Smooth muscle cell of the brain vasculature (primary cell): ENCODE results near the gene MED22.

Experiments
- DNase-seq: peaks from one replicate; pipeline ENCODE4 v3.0.0-alpha.2; 2012; ENCODE audit warnings: low read depth, low spot score

MED22 gene

GRCh38 chr9:133355881-133356357 lies 8.0 kb upstream of the MED22 start:
- no peak for DNase-seq

GRCh38 chr9:133354766-133355165 lies 6.8 kb upstream of the MED22 start:
- DNase-seq: no peak

GRCh38 chr9:133353548-133353947 lies 5.6 kb upstream of the MED22 start:
- DNase-seq: no peak

- no peak for DNase-seq
Measured at GRCh38 chr9:133352635-133353340, 4.9 kb upstream of the MED22 start.

GRCh38 chr9:133351908-133352634 lies 4.1 kb upstream of the MED22 start:
- no peak for DNase-seq

GRCh38 chr9:133351526-133351907 lies 3.6 kb upstream of the MED22 start:
- no peak for DNase-seq

GRCh38 chr9:133349965-133350616 lies 2.2 kb upstream of the MED22 start:
- no peak for DNase-seq

- DNase-seq: no peak
Measured at GRCh38 chr9:133348718-133349573, 1.0 kb upstream of the MED22 start.

- DNase-seq: no peak
Measured at GRCh38 chr9:133347515-133347984, 381 bp downstream of the MED22 start.

GRCh38 chr9:133346021-133346785 lies 1.7 kb downstream of the MED22 start:
- no peak for DNase-seq

GRCh38 chr9:133345596-133345995 lies 2.3 kb downstream of the MED22 start:
- DNase-seq: no peak

GRCh38 chr9:133344979-133345378 lies 3.0 kb downstream of the MED22 start:
- DNase-seq: no peak

- DNase-seq: no peak
Measured at GRCh38 chr9:133344071-133344470, 3.9 kb downstream of the MED22 start.

- DNase-seq: no peak
Measured at GRCh38 chr9:133342570-133342969, 5.4 kb downstream of the MED22 start.

- DNase-seq: no peak
Measured at GRCh38 chr9:133342069-133342406, 5.9 kb downstream of the MED22 start.

GRCh38 chr9:133341369-133342068 lies 6.4 kb downstream of the MED22 start:
- DNase-seq: no peak

- no peak for DNase-seq
Measured at GRCh38 chr9:133340916-133341315, 7.0 kb downstream of the MED22 start.

GRCh38 chr9:133340256-133340655 lies 7.7 kb downstream of the MED22 start:
- no peak for DNase-seq

- DNase-seq: no peak
Measured at GRCh38 chr9:133339641-133340040, 8.3 kb downstream of the MED22 start.
